Natural killer cell (primary cell): ENCODE results near the gene RDX. TPM values are rescaled to one million over a fixed set of nuclear protein-coding genes. Genes with fewer than 3 reads are reported as not detected.

Source experiments
- ATAC-seq, 3 donors: fragments of 150-1000 bp in 2 of 3; fragments of 200-7000 bp in 1 of 3; cut with Tn5 transposase; 1 replicate in 1 of 3; 2 replicates in 2 of 3; pipeline ENCODE4 v1.10.0; 2021; ENCODE audit warnings: mild to moderate bottlenecking in 2 of 3, moderate library complexity in 2 of 3
- DNase-seq, 2 donors: peaks; one replicate each; pipeline versions ENCODE4 v3.0.0 to v3.0.0-alpha.2; 2013 to 2021; ENCODE audit warnings: mixed read lengths in 1 of 2
- H3K27ac ChIP-seq: one replicate; pipeline ENCODE4 v1.5.1; 2013; ENCODE audit warnings: mild to moderate bottlenecking, low read length
- H3K27me3 ChIP-seq: one replicate; pipeline ENCODE4 v1.6.1; 2013; ENCODE audit warnings: low read length; ENCODE audit not compliant: control insufficient read depth, insufficient read depth
- H3K36me3 ChIP-seq: one replicate; pipeline ENCODE4 v1.6.1; 2013; ENCODE audit warnings: low read length; ENCODE audit not compliant: control insufficient read depth, insufficient read depth
- H3K4me1 ChIP-seq: one replicate; pipeline ENCODE4 v1.6.1; 2013; ENCODE audit warnings: low read length; ENCODE audit not compliant: control insufficient read depth, insufficient read depth
- H3K4me3 ChIP-seq: one replicate; pipeline ENCODE4 v1.5.1; 2013; ENCODE audit warnings: low read length
- H3K9me3 ChIP-seq: one replicate; pipeline ENCODE4 v1.6.1; 2013; ENCODE audit warnings: low read length; ENCODE audit not compliant: control insufficient read depth, insufficient read depth
- H3K27ac Mint-ChIP-seq, 2 donors: one replicate each; pipeline ENCODE4 v1.8.0; 2022; ENCODE audit warnings: mild to moderate bottlenecking in 2 of 2, mixed read lengths in 2 of 2, moderate library complexity in 1 of 2
- H3K27me3 Mint-ChIP-seq, 2 donors: one replicate each; pipeline ENCODE4 v1.8.0; 2022; ENCODE audit warnings: low read depth in 2 of 2, mixed read lengths in 2 of 2
- H3K36me3 Mint-ChIP-seq: one replicate; pipeline ENCODE4 v1.8.0; 2022; ENCODE audit warnings: mixed read lengths
- H3K4me1 Mint-ChIP-seq, 2 donors: one replicate each; pipeline ENCODE4 v1.8.0; 2022; ENCODE audit warnings: mixed read lengths in 2 of 2
- H3K4me3 Mint-ChIP-seq: one replicate; pipeline ENCODE4 v1.8.0; 2022; ENCODE audit warnings: mild to moderate bottlenecking, moderate library complexity, mixed read lengths
- H3K9me3 Mint-ChIP-seq, 2 donors: one replicate each; pipeline ENCODE4 v1.8.0; 2022; ENCODE audit warnings: mixed read lengths in 2 of 2
- WGBS: methylation state at CpG from one replicate; pipeline ENCODE4 v1.1.7; 2013; ENCODE audit warnings: missing lambda C conversion rate; ENCODE audit not compliant: insufficient coverage; 5-methylcytosine and 5-hydroxymethylcytosine counted together
- intact Hi-C: fragments of 100-400 bp; cut with micrococcal nuclease; formaldehyde crosslinking; loops from one replicate; pipeline ENCODE4 v1.14.2; 2022
- total RNA-seq, 4 donors: library from RNA; stranded (reverse); fragments of 120-200 nt in 1 of 4; gene quantifications; one replicate each; pipeline versions ENCODE4 v1.2.3 to v1.2.4, GENCODE V29; 2013 to 2022
- TF ChIP-seq, protein P1 (sequence below): fragments of 200-600 bp; IDR thresholded peaks from one replicate; pipeline ENCODE4 v1.8.0; 2022; ENCODE audit warnings: antibody characterized with exemption

The RDX gene
- total RNA-seq, 3 donors from 2014 or later (not counting 1 experiment from before 2014, with no cell fraction given), result 22.6 to 31.1 (median 25.9) TPM

DNA sequence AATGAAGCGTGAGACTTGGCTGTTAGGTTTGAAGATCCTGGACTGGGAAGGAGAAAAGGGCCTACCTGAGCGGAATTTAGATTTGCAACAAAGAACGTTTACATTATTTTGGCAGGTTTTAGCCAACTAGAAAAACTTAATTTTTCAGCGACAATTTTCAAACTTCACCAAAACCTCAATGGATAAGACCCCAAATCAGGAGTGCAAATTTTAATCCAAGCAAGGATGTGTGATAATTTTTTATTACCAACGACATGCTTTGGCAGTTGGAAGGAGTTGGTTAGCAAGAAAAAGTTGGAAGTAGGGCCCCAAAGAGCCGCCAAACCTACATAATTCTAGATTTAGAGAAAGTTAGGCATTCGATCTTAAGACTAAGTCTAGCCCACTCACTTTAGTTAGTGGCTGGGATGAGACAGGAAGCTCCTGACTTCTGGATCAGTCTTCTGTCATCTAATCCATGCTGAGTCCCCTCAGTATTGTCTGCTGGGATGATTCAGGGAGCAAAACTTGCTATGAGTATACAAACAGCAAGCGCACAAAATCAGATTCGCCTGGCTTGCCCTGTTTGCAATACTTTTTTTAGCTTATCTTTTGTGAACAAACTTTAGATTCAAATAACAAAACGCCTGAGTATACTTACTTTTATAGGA lies 787 bp upstream of the RDX start:
- Mint-ChIP-seq H3K9me3 (peaks cover 0 to 2% of the 10 kb centered on the region in 2 donors), H3K27ac (peak overlapping the region; percentile 36 to 50), H3K27me3 (no peaks in the 10 kb centered on the region), H3K36me3 (no peaks in the 10 kb centered on the region), H3K4me3 (peak overlapping the region; percentile 75), H3K4me1 (peaks cover 11 to 14% of the 10 kb centered on the region in 2 donors)
- Histone ChIP-seq H3K36me3 (no peaks in the 10 kb centered on the region), H3K4me1 (peaks cover 4% of the 10 kb centered on the region), H3K9me3 (no peaks in the 10 kb centered on the region), H3K27me3 (no peaks in the 10 kb centered on the region), H3K4me3 (no peak overlapping the region), H3K27ac (no peak overlapping the region)
- intact Hi-C loops, result loop anchor here (5.0 kb wide), 1 partner anchor 135 kb away; no protein-coding TSS in a partner anchor
- peak in 1 of 2 donors; percentile 31 for DNase-seq
- TF ChIP-seq, protein P1, sequence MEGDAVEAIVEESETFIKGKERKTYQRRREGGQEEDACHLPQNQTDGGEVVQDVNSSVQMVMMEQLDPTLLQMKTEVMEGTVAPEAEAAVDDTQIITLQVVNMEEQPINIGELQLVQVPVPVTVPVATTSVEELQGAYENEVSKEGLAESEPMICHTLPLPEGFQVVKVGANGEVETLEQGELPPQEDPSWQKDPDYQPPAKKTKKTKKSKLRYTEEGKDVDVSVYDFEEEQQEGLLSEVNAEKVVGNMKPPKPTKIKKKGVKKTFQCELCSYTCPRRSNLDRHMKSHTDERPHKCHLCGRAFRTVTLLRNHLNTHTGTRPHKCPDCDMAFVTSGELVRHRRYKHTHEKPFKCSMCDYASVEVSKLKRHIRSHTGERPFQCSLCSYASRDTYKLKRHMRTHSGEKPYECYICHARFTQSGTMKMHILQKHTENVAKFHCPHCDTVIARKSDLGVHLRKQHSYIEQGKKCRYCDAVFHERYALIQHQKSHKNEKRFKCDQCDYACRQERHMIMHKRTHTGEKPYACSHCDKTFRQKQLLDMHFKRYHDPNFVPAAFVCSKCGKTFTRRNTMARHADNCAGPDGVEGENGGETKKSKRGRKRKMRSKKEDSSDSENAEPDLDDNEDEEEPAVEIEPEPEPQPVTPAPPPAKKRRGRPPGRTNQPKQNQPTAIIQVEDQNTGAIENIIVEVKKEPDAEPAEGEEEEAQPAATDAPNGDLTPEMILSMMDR, result no peak
- WGBS, result 59% methylated on average over 9 of the region's 10 CpGs
- ATAC-seq, result no peak

DNA sequence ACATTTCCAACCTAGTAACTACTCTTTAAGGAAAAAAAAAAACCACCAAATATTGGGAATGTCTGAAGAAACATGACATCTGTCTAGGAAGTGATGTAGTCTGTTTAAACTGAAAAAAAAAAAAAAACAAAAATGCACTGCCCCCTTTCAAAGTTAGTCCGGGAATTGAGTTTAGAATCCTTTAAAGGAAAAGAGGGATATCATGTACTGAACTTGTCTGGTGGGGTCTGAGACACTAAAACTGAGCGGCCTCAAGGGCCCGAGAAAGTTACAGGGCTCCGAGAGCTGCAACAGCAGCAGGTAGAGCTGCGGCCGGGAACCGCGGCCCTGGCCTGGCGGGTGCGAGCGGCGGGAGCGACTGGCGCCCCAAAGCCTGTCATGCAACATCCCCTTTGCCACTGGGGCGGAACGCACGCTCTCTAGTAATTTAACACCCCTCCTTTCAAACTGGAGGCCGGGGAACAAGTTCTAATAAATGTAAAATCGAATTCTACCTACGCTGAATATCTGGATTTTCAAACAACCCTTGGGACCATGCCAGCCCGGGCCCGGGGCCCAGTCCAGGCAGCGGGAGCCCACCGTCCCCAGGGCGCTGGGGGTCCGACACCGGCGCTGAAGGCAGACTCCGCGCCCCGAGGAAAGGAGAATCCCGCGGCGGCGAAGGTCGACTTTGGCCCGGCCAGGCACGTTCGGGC lies 736 bp downstream of the RDX start:
- Mint-ChIP-seq H3K4me1 (peaks cover 21% of the 10 kb centered on the region in 2 donors), H3K27me3 (no peaks in the 10 kb centered on the region), H3K27ac (peak overlapping the region; percentile 43 to 76), H3K4me3 (peak overlapping the region; percentile 91), H3K36me3 (no peaks in the 10 kb centered on the region), H3K9me3 (peaks cover 0 to 2% of the 10 kb centered on the region in 2 donors)
- peaks cover 4% of the 10 kb centered on the region for H3K4me1 ChIP-seq
- peak overlapping the region; percentile 40 for H3K27ac ChIP-seq
- H3K4me3 ChIP-seq, result peak overlapping the region; percentile 74
- H3K9me3 ChIP-seq, result no peaks in the 10 kb centered on the region
- WGBS, result under 1% methylated on average over 39 of the region's 39 CpGs
- ATAC-seq (peak; percentile 66 to 79 (median 67)), DNase-seq (peak; percentile 52 to 68)
- TF ChIP-seq, protein P1, result no peak
- no peaks in the 10 kb centered on the region for H3K36me3 ChIP-seq
- H3K27me3 ChIP-seq, result no peaks in the 10 kb centered on the region
- intact Hi-C loops, result loop anchor here (5.0 kb wide), 1 partner anchor 137 kb away; no protein-coding TSS in a partner anchor

DNA sequence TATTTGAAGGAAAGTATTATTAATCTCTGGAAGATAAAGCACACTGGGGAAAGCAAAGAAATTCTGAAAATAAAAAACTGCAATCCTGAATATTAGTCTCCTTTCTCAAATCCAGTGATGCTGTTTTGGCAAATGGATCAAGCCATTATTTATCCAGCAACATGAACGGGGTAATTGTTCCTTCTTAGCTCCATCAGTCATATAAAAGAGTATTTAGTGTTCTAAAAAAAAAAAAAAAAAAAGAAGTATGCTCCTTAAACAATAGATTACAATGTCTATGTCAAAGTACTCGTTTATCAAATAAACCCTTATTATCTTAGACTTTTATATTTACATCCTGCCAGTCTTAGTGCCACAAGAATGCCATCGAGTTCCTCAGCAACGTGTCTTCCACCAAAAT lies 1.3 kb downstream of the RDX start:
- peak overlapping the region in 1 of 2 donors; percentile 43 for H3K27ac Mint-ChIP-seq
- TF ChIP-seq, protein P1, result no peak
- Histone ChIP-seq H3K4me1 (peaks cover 4% of the 10 kb centered on the region), H3K9me3 (no peaks in the 10 kb centered on the region), H3K36me3 (no peaks in the 10 kb centered on the region), H3K27ac (no peak overlapping the region), H3K27me3 (no peaks in the 10 kb centered on the region), H3K4me3 (no peak overlapping the region)
- peaks cover 0 to under 1% of the 10 kb centered on the region in 2 donors for H3K9me3 Mint-ChIP-seq
- H3K4me1 Mint-ChIP-seq, result peaks cover 18 to 23% of the 10 kb centered on the region in 2 donors
- WGBS, result 0% methylated on average over 1 of the region's 4 CpGs
- intact Hi-C loops, result loop anchor here (5.0 kb wide), 1 partner anchor 137 kb away; no protein-coding TSS in a partner anchor
- H3K27me3 Mint-ChIP-seq, result no peaks in the 10 kb centered on the region
- DNase-seq (no peak), ATAC-seq (no peak)
- H3K4me3 Mint-ChIP-seq, result peak overlapping the region; percentile 91
- no peaks in the 10 kb centered on the region for H3K36me3 Mint-ChIP-seq
